K562 (cell line): ENCODE measurements around the gene ZDHHC8.

Experiments
- CTCF ChIP-seq, 3 experiments: IDR thresholded peaks in 2 of 3; conservative IDR thresholded peaks in 1 of 3; 2 replicates each; pipeline ENCODE4 v1.5.1; 2011 to 2012; ENCODE audit warnings: low read length in 3 of 3, mild to moderate bottlenecking in 3 of 3, control low read depth in 2 of 3, improper control_type of control experiment in 1 of 3, inconsistent platforms in 1 of 3, low read depth in 1 of 3, mixed read lengths in 1 of 3, moderate library complexity in 1 of 3; ENCODE audit not compliant: insufficient read depth in 2 of 3
- EZH2 ChIP-seq: IDR thresholded peaks from 2 replicates; pipeline ENCODE4 v1.6.1; 2012; ENCODE audit warnings: low read depth, mild to moderate bottlenecking, inconsistent platforms, low read length, borderline replicate concordance
- POLR2A ChIP-seq: fragments of 450-650 bp; conservative IDR thresholded peaks from 2 replicates; pipeline ENCODE4 v1.6.1; 2016
- TCF3 ChIP-seq: sonication (generic); formaldehyde crosslinking; IDR thresholded peaks from 2 replicates; pipeline ENCODE4 v1.4.0; 2020; ENCODE audit warnings: mild to moderate bottlenecking, missing genetic modification reagents

GRCh38 chr22:20184501-20185165 is 53.0 kb downstream of the ZDHHC8 start:
- no peak for TF ChIP-seq EZH2
- no peak for TF ChIP-seq POLR2A
- TF ChIP-seq CTCF (IDR thresholded peaks at IDR 0.05 in 2 of 3, conservative IDR thresholded peaks at IDR 0.05 in 1 of 3; ENCODE audit: insufficient read depth in 2 of 3, low read depth in 1 of 3, low read length in 3 of 3) = no peak
- TF ChIP-seq TCF3 (CRISPR knock-in tag) = no peak
